Vagina (tissue), 2 donors: Measurements from ENCODE around the gene POU2F2. TPM values are rescaled to one million over a fixed set of nuclear protein-coding genes. Genes with fewer than 3 reads are reported as not detected.
A peak's percentile ranks its signal among the peaks of the same experiment; 100 is the strongest.

Source experiments
- DNase-seq, 2 donors: peaks; one replicate each; pipeline ENCODE4 v3.0.0-alpha.2; 2017; ENCODE audit errors: extremely low spot score in 2 of 2
- H3K27ac ChIP-seq: fragments of 200-600 bp; sonication (generic); one replicate; pipeline ENCODE4 v1.5.1; 2019
- H3K27me3 ChIP-seq: fragments of 200-600 bp; sonication (generic); one replicate; pipeline ENCODE4 v1.5.1; 2019
- H3K36me3 ChIP-seq, 2 donors: fragments of 200-600 bp; sonication (generic); one replicate each; pipeline ENCODE4 v1.5.1; 2017 to 2019
- H3K4me1 ChIP-seq: fragments of 200-600 bp; sonication (generic); one replicate; pipeline ENCODE4 v1.5.1; 2019
- H3K4me3 ChIP-seq, 2 donors: fragments of 200-600 bp; sonication (generic); 1 replicate in 1 of 2; 2 replicates in 1 of 2; pipeline ENCODE4 v1.5.1; 2016 to 2019
- H3K9me3 ChIP-seq: fragments of 200-600 bp; sonication (generic); one replicate; pipeline ENCODE4 v1.5.1; 2019
- POLR2A ChIP-seq, 2 donors: fragments of 450-650 bp; IDR thresholded peaks; one replicate each; pipeline ENCODE4 v1.6.1; 2017; ENCODE audit warnings: antibody characterized with exemption in 2 of 2, mild to moderate bottlenecking in 2 of 2, moderate library complexity in 2 of 2
- POLR2AphosphoS5 ChIP-seq, 2 donors: sonication (generic); formaldehyde crosslinking; IDR thresholded peaks; one replicate each; pipeline ENCODE4 v1.9.0; 2017; ENCODE audit warnings: antibody characterized with exemption in 2 of 2, mild to moderate bottlenecking in 2 of 2, low read depth in 1 of 2; ENCODE audit not compliant: insufficient read depth in 1 of 2
- intact Hi-C: fragments of 100-400 bp; cut with DNase I; formaldehyde crosslinking; loops from one replicate; pipeline ENCODE4 v1.15.1; 2023
- total RNA-seq: library from RNA; depleted of rRNA; stranded (reverse); fragments of >200 nt; gene quantifications from one replicate; pipeline ENCODE4 v1.2.3, GENCODE V29; 2016
- TF ChIP-seq, protein P1 (sequence below), 3 experiments: fragments of 450-650 bp in 2 of 3; fragments of 200-600 bp in 1 of 3; sonication (generic) in 1 of 3; IDR thresholded peaks; one replicate each; pipeline ENCODE4 v1.5.1; 2017 to 2019; ENCODE audit warnings: antibody characterized with exemption in 3 of 3, mild to moderate bottlenecking in 2 of 3, moderate library complexity in 2 of 3

Gene POU2F2
- total RNA-seq, 1 donor from 2014 or later = 0.74 TPM

DNA sequence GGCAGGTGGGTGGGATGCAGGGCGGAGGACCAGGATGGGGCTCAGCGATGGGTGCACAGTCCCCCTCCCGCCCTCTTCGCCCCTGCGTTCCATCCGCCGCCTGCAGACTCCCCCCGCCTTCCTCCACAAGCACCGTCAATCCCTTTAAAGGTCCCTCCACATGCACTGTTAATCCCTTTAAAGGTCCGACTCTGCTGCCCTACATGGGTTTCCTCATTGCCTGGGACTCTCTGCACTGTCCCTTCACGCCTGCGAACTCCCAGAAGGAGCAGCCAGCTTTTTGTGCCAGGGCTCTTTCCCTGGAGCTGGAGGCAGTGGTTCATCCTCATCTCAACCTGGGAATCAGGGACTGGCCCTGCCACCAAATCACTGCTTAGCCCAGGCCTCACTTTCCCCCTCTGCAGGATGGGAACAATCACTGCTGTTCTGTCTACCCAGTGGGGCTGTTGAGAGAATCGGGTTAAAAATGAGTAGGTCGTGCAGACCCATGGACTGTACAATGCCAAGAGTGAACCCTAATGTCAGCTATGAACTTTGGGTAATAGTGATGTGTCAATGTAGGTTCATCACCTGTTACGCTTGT is 35.9 kb downstream of the POU2F2 start:
- Histone ChIP-seq H3K36me3 (no peaks in the 10 kb centered on the region), H3K27me3 (no peaks in the 10 kb centered on the region), H3K9me3 (no peaks in the 10 kb centered on the region), H3K27ac (no peak overlapping the region), H3K4me3 (peak overlapping the region; percentile 21 to 39), H3K4me1 (peaks cover 14% of the 10 kb centered on the region)
- no peak for DNase-seq
- TF ChIP-seq, protein P1, sequence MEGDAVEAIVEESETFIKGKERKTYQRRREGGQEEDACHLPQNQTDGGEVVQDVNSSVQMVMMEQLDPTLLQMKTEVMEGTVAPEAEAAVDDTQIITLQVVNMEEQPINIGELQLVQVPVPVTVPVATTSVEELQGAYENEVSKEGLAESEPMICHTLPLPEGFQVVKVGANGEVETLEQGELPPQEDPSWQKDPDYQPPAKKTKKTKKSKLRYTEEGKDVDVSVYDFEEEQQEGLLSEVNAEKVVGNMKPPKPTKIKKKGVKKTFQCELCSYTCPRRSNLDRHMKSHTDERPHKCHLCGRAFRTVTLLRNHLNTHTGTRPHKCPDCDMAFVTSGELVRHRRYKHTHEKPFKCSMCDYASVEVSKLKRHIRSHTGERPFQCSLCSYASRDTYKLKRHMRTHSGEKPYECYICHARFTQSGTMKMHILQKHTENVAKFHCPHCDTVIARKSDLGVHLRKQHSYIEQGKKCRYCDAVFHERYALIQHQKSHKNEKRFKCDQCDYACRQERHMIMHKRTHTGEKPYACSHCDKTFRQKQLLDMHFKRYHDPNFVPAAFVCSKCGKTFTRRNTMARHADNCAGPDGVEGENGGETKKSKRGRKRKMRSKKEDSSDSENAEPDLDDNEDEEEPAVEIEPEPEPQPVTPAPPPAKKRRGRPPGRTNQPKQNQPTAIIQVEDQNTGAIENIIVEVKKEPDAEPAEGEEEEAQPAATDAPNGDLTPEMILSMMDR (IDR thresholded peaks at IDR 0.05) = no peak
- no peak for TF ChIP-seq POLR2AphosphoS5 (IDR thresholded peaks at IDR 0.05; ENCODE audit: insufficient read depth in 1 of 2, low read depth in 1 of 2)
- TF ChIP-seq POLR2A (IDR thresholded peaks at IDR 0.05) = no peak
- intact Hi-C loops = no loop called here

DNA sequence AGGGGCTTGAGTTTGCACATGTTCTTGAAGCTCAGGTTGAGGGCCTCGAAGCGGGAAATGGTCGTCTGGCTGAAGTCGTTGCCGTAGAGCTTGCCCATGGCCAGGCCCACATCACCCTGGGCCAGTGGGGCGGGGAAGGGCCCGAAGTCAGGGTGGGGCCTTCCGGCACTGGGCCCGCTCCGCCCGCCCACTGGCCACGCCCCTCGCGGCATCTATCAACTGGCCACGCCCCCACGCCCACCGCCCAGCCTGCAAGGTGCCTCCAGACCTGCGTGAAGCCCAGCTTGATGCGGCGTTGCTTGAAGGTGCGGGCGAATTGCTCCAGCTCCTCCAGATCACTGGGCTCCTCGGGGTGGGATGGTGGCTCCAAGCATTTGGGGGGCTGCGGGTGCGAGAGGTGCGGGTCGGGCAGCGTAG is 36.4 kb downstream of the POU2F2 start:
- TF ChIP-seq, protein P1 (IDR thresholded peaks at IDR 0.05) = no peak
- TF ChIP-seq POLR2A (IDR thresholded peaks at IDR 0.05) = no peak
- TF ChIP-seq POLR2AphosphoS5 (IDR thresholded peaks at IDR 0.05; ENCODE audit: insufficient read depth in 1 of 2, low read depth in 1 of 2) = no peak
- H3K4me3 ChIP-seq = peak overlapping the region; percentile 21 to 39
- no peaks in the 10 kb centered on the region for H3K9me3 ChIP-seq
- no peak overlapping the region for H3K27ac ChIP-seq
- intact Hi-C loops = no loop called here
- no peak for DNase-seq
- H3K27me3 ChIP-seq = no peaks in the 10 kb centered on the region
- no peaks in the 10 kb centered on the region for H3K36me3 ChIP-seq
- peaks cover 14% of the 10 kb centered on the region for H3K4me1 ChIP-seq

- Histone ChIP-seq H3K27ac (no peak overlapping the region), H3K9me3 (no peaks in the 10 kb centered on the region), H3K36me3 (no peaks in the 10 kb centered on the region), H3K4me1 (peaks cover 14% of the 10 kb centered on the region), H3K27me3 (no peaks in the 10 kb centered on the region), H3K4me3 (peak overlapping the region in 1 of 2 donors; percentile 39)
- no peak for DNase-seq
- TF ChIP-seq, protein P1 (IDR thresholded peaks at IDR 0.05) = no peak
- TF ChIP-seq POLR2AphosphoS5 (IDR thresholded peaks at IDR 0.05; ENCODE audit: insufficient read depth in 1 of 2, low read depth in 1 of 2) (no peak), POLR2A (IDR thresholded peaks at IDR 0.05) (no peak)
- intact Hi-C loops = no loop called here
Observed at GRCh38 chr19:42095142-42095813, 37.0 kb downstream of the POU2F2 start.

GRCh38 chr19:42093926-42094325 is 38.3 kb downstream of the POU2F2 start:
- Histone ChIP-seq H3K9me3 (no peaks in the 10 kb centered on the region), H3K27me3 (no peaks in the 10 kb centered on the region), H3K27ac (no peak overlapping the region), H3K36me3 (no peaks in the 10 kb centered on the region), H3K4me1 (peaks cover 14% of the 10 kb centered on the region), H3K4me3 (no peak overlapping the region)
- TF ChIP-seq POLR2A (IDR thresholded peaks at IDR 0.05) = no peak
- TF ChIP-seq, protein P1 (IDR thresholded peaks at IDR 0.05) = no peak
- no peak for TF ChIP-seq POLR2AphosphoS5 (IDR thresholded peaks at IDR 0.05; ENCODE audit: insufficient read depth in 1 of 2, low read depth in 1 of 2)
- no peak for DNase-seq
- intact Hi-C loops = no loop called here

DNA sequence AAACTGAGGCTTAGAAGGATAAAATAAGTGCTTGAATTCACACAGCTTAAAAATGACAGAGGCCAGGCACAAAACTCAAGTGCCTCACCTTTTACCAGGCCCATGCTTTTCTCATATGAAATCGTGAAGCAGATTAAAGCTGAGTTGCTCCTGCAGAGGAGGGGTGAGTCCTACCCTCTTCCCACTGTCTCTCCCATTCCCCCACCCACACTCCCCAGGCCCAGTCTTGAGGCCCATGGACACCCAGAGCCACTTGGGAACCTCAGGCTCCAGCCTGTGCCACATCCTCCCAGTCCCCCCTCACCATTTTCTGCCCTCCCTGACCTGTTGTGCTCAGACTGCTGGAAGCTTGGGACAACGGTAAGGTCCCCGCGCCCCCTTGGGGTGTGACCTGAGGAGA is 38.7 kb downstream of the POU2F2 start:
- no peak for TF ChIP-seq POLR2AphosphoS5 (IDR thresholded peaks at IDR 0.05; ENCODE audit: insufficient read depth in 1 of 2, low read depth in 1 of 2)
- TF ChIP-seq, protein P1 (IDR thresholded peaks at IDR 0.05) = no peak
- no peak for TF ChIP-seq POLR2A (IDR thresholded peaks at IDR 0.05)
- Histone ChIP-seq H3K27ac (no peak overlapping the region), H3K36me3 (no peaks in the 10 kb centered on the region), H3K27me3 (no peaks in the 10 kb centered on the region), H3K4me3 (no peak overlapping the region), H3K4me1 (peaks cover 14% of the 10 kb centered on the region), H3K9me3 (no peaks in the 10 kb centered on the region)
- DNase-seq = no peak
- intact Hi-C loops = no loop called here
